ENCODE measurements around the gene MAGEA6.
"Not testable (repeated sequence)": the region's sequence is repeated elsewhere in the genome, so short reads cannot be mapped to it uniquely, and the experiment has no call there.

GRCh38 chrX:152766562-152766961 is 2.9 kb downstream of the MAGEA6 start:
- not testable (repeated sequence) for TF ChIP-seq EZH2 (IDR thresholded peaks at IDR 0.05; ENCODE audit: insufficient read depth, poor library complexity, severe bottlenecking); EZH2phosphoT487 (IDR thresholded peaks at IDR 0.05; ENCODE audit: insufficient read depth, low read depth)

Data from GM23248 (cell line).